GM23248 (cell line): ENCODE results near the gene TNFRSF4. TPM values are rescaled to one million over a fixed set of nuclear protein-coding genes. Genes with fewer than 3 reads are reported as not detected.

Experiments used
- DNase-seq: peaks from one replicate; pipeline ENCODE4 v3.0.0-alpha.2; 2015
- H2AFZ ChIP-seq: fragments of 200-600 bp; sonication (generic); 2 replicates; pipeline ENCODE4 v1.6.1; 2016; ENCODE audit warnings: antibody characterized with exemption
- H3F3A ChIP-seq: fragments of 200-600 bp; sonication (generic); 2 replicates; pipeline ENCODE4 v1.6.1; 2016; ENCODE audit warnings: mild to moderate bottlenecking, antibody characterized with exemption, mixed run types; ENCODE audit not compliant: insufficient read depth
- H3K27ac ChIP-seq: fragments of 200-600 bp; sonication (generic); 2 replicates; pipeline ENCODE4 v1.5.1; 2016; ENCODE audit warnings: mild to moderate bottlenecking
- H3K27me3 ChIP-seq: fragments of 200-600 bp; sonication (generic); replicated peaks from 2 replicates; pipeline ENCODE4 v1.6.1; 2016; ENCODE audit warnings: mild to moderate bottlenecking; ENCODE audit not compliant: insufficient read depth
- H3K36me3 ChIP-seq: fragments of 200-600 bp; sonication (generic); 2 replicates; pipeline ENCODE4 v1.6.1; 2016; ENCODE audit warnings: low read depth, mild to moderate bottlenecking
- H3K4me1 ChIP-seq: fragments of 200-600 bp; sonication (generic); 2 replicates; pipeline ENCODE4 v1.6.1; 2016; ENCODE audit warnings: mild to moderate bottlenecking; ENCODE audit not compliant: insufficient read depth
- H3K4me2 ChIP-seq: fragments of 200-600 bp; sonication (generic); one replicate; pipeline ENCODE4 v1.6.1; 2016; ENCODE audit warnings: mild to moderate bottlenecking; ENCODE audit not compliant: unreplicated experiment
- H3K4me3 ChIP-seq: fragments of 200-600 bp; sonication (generic); 2 replicates; pipeline ENCODE4 v1.5.1; 2016; ENCODE audit warnings: mild to moderate bottlenecking
- H3K79me2 ChIP-seq: fragments of 200-600 bp; sonication (generic); 2 replicates; pipeline ENCODE4 v1.6.1; 2016; ENCODE audit warnings: mild to moderate bottlenecking; ENCODE audit not compliant: insufficient read depth
- H3K9ac ChIP-seq: fragments of 200-600 bp; sonication (generic); 2 replicates; pipeline ENCODE4 v1.6.1; 2016; ENCODE audit warnings: mild to moderate bottlenecking
- H3K9me2 ChIP-seq: fragments of 200-600 bp; sonication (generic); 2 replicates; pipeline ENCODE4 v1.6.1; 2016; ENCODE audit warnings: mixed run types, mild to moderate bottlenecking, moderate library complexity; ENCODE audit not compliant: insufficient read depth
- H3K9me3 ChIP-seq: fragments of 200-600 bp; sonication (generic); one replicate; pipeline ENCODE4 v1.6.1; 2017; ENCODE audit warnings: low read depth
- H4K20me1 ChIP-seq: fragments of 200-600 bp; sonication (generic); 2 replicates; pipeline ENCODE4 v1.6.0; 2016; ENCODE audit not compliant: insufficient read depth
- EZH2 ChIP-seq: fragments of 200-600 bp; sonication (generic); IDR thresholded peaks from 2 replicates; pipeline ENCODE4 v1.6.1; 2018; ENCODE audit warnings: antibody characterized with exemption, mild to moderate bottlenecking; ENCODE audit not compliant: insufficient read depth, poor library complexity, severe bottlenecking
- EZH2phosphoT487 ChIP-seq: fragments of 200-600 bp; sonication (generic); IDR thresholded peaks from 2 replicates; pipeline ENCODE4 v1.6.1; 2018; ENCODE audit warnings: antibody characterized with exemption, moderate library complexity, mild to moderate bottlenecking, low read depth; ENCODE audit not compliant: insufficient read depth
- WGBS, 2 experiments: methylation state at CpG; one replicate each; pipeline ENCODE4 v1.1.6; 2015 to 2017; ENCODE audit warnings: low lambda C conversion rate in 2 of 2, low coverage in 1 of 2; ENCODE audit errors: missing lambda C conversion rate in 2 of 2; 5-methylcytosine and 5-hydroxymethylcytosine counted together
- in situ Hi-C: fragments of 300-500 bp; cut with MboI; formaldehyde crosslinking; loops from 2 replicates; pipeline ENCODE4 v1.15.0; 2020
- polyA plus RNA-seq: library from polyadenylated mRNA; unstranded; fragments of >200 nt; fragmentation: Nextera tagmentation; extraction: Ambion mirVana; gene quantifications from 2 replicates; pipeline ENCODE4 v1.2.1, GENCODE V29; 2016
- total RNA-seq: library from RNA; depleted of rRNA; stranded (reverse); fragments of >200 nt; shearing (Covaris generic); gene quantifications from 2 replicates; pipeline ENCODE4 v1.2.3, GENCODE V29; 2014

TNFRSF4 gene
- total and polyA plus RNA-seq, 2 experiments from 2014 or later: not detected

DNA sequence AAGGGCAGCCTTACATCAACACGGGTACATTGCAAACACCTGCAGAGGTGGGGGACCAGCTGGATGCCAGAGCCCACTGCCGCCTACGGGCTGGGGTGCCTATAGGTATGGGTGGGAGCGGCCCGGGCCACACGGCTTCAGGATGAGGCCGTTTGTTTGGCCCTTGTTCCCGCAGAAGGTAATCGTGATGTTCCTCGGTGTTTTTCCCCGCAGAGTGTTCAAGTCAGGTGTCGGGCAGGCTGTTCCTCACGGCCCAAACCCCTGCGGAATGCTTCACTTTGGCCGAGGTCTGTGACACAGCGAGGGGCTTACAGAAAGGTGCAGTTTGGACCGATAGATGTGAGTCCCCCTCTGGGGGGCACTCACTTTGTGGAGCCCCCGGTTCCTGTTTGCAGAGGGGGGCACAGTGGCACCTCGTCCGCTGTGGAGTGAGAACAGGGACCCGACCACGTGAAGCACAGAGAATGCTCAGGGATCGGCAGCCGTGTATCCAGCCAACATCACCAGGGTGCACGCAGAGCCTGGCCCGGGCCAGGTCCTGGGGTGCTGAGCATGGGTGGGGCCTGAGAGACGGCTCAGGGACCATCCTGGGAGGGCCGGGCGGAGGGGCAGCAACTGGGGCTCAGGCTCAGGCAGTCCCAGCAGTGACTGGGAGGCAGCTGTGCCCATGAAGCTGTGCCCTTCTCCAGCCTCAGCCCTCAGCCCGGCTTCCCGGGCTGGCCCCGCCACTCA is 40.7 kb downstream of the TNFRSF4 start:
- Histone ChIP-seq H3F3A (no peaks in the 10 kb centered on the region), H3K9ac (no peak overlapping the region), H3K36me3 (no peaks in the 10 kb centered on the region), H3K4me2 (no peak overlapping the region), H3K4me3 (no peak overlapping the region), H3K27me3 (peaks cover 33% of the 10 kb centered on the region), H3K27ac (no peak overlapping the region), H3K4me1 (no peaks in the 10 kb centered on the region), H3K9me2 (no peaks in the 10 kb centered on the region), H3K9me3 (no peaks in the 10 kb centered on the region), H3K79me2 (no peaks in the 10 kb centered on the region), H4K20me1 (no peaks in the 10 kb centered on the region), H2AFZ (no peak overlapping the region)
- WGBS, 2 experiments: 32 to 36% methylated on average over 29 to 32 of the region's 32 CpGs
- no peak for DNase-seq
- TF ChIP-seq EZH2phosphoT487: no peak
- TF ChIP-seq EZH2: peak; percentile 77
- in situ Hi-C loops: no loop called here

GRCh38 chr1:1171546-1172340 is 42.2 kb downstream of the TNFRSF4 start:
- Histone ChIP-seq H3K4me2 (no peak overlapping the region), H3K27me3 (peaks cover 19% of the 10 kb centered on the region), H3K27ac (no peak overlapping the region), H3K4me3 (no peak overlapping the region), H3K36me3 (no peaks in the 10 kb centered on the region), H4K20me1 (no peaks in the 10 kb centered on the region), H3F3A (no peaks in the 10 kb centered on the region), H3K9ac (no peak overlapping the region), H3K9me2 (no peaks in the 10 kb centered on the region), H2AFZ (no peak overlapping the region), H3K79me2 (no peaks in the 10 kb centered on the region), H3K9me3 (no peaks in the 10 kb centered on the region), H3K4me1 (no peaks in the 10 kb centered on the region)
- 29 to 34% methylated on average over 24 to 29 of the region's 33 CpGs for WGBS, 2 experiments
- DNase-seq: no peak
- in situ Hi-C loops: no loop called here
- TF ChIP-seq EZH2: no peak
- no peak for TF ChIP-seq EZH2phosphoT487

GRCh38 chr1:1171161-1171545 is 42.8 kb downstream of the TNFRSF4 start:
- H4K20me1 ChIP-seq: no peaks in the 10 kb centered on the region
- H2AFZ ChIP-seq: no peak overlapping the region
- no peak overlapping the region for H3K4me3 ChIP-seq
- no peaks in the 10 kb centered on the region for H3K4me1 ChIP-seq
- no peak for DNase-seq
- H3K36me3 ChIP-seq: no peaks in the 10 kb centered on the region
- H3K4me2 ChIP-seq: no peak overlapping the region
- WGBS, 2 experiments: 43 to 51% methylated on average over 11 to 12 of the region's 12 CpGs
- H3K27ac ChIP-seq: no peak overlapping the region
- H3K27me3 ChIP-seq: peaks cover 15% of the 10 kb centered on the region
- no peaks in the 10 kb centered on the region for H3F3A ChIP-seq
- in situ Hi-C loops: no loop called here
- no peak overlapping the region for H3K9ac ChIP-seq
- H3K79me2 ChIP-seq: no peaks in the 10 kb centered on the region
- H3K9me2 ChIP-seq: no peaks in the 10 kb centered on the region
- no peaks in the 10 kb centered on the region for H3K9me3 ChIP-seq
- TF ChIP-seq EZH2phosphoT487: no peak
- TF ChIP-seq EZH2: no peak

- H3K27me3 ChIP-seq: peaks cover 16% of the 10 kb centered on the region
- 38 to 46% methylated on average over 24 of the region's 26 CpGs for WGBS, 2 experiments
- no peaks in the 10 kb centered on the region for H3K79me2 ChIP-seq
- TF ChIP-seq EZH2phosphoT487 (no peak), EZH2 (no peak)
- no peak overlapping the region for H3K4me3 ChIP-seq
- H3K4me1 ChIP-seq: no peaks in the 10 kb centered on the region
- H3K27ac ChIP-seq: no peak overlapping the region
- no peaks in the 10 kb centered on the region for H4K20me1 ChIP-seq
- H3K9me3 ChIP-seq: no peaks in the 10 kb centered on the region
- in situ Hi-C loops: no loop called here
- no peaks in the 10 kb centered on the region for H3K9me2 ChIP-seq
- H3K36me3 ChIP-seq: no peaks in the 10 kb centered on the region
- H3F3A ChIP-seq: no peaks in the 10 kb centered on the region
- no peak overlapping the region for H2AFZ ChIP-seq
- no peak overlapping the region for H3K9ac ChIP-seq
- H3K4me2 ChIP-seq: no peak overlapping the region
- DNase-seq: no peak
Measured at GRCh38 chr1:1170215-1171091, 43.5 kb downstream of the TNFRSF4 start.
